Right cardiac atrium (tissue), 5 donors: Measurements from ENCODE around the gene DCHS2. TPM values are rescaled to one million over a fixed set of nuclear protein-coding genes. Genes with fewer than 3 reads are reported as not detected.
"Not testable (repeated sequence)": the region's sequence is repeated elsewhere in the genome, so short reads cannot be mapped to it uniquely, and the experiment has no call there.

ENCODE experiments used
- ATAC-seq, 2 donors: fragments of 200-7000 bp; cut with Tn5 transposase; one replicate each; pipeline versions ENCODE4 v1.8.0 to v1.9.1; 2020; ENCODE audit warnings: moderate library complexity in 2 of 2, mild to moderate bottlenecking in 1 of 2
- DNase-seq, 3 donors: peaks; one replicate each; pipeline ENCODE4 v3.0.0-alpha.2; 2020
- H3K27ac ChIP-seq: one replicate; pipeline ENCODE4 v1.5.1; 2013; ENCODE audit warnings: mild to moderate bottlenecking, low read length, control low read depth, moderate library complexity
- H3K27me3 ChIP-seq: one replicate; pipeline ENCODE4 v1.6.1; 2013; ENCODE audit not compliant: control insufficient read depth, insufficient read depth
- H3K4me1 ChIP-seq: one replicate; pipeline ENCODE4 v1.6.1; 2013; ENCODE audit warnings: low read length; ENCODE audit not compliant: control insufficient read depth, insufficient read depth
- H3K4me3 ChIP-seq: one replicate; pipeline ENCODE4 v1.5.1; 2013; ENCODE audit warnings: low read length, control low read depth
- H3K9me3 ChIP-seq: one replicate; pipeline ENCODE4 v1.6.1; 2013; ENCODE audit warnings: low read length; ENCODE audit not compliant: control insufficient read depth
- WGBS: extraction: QIAGEN DNeasy Blood & Tissue Kit; methylation state at CpG from one replicate; pipeline ENCODE4 v1.1.7; 2013; 5-methylcytosine and 5-hydroxymethylcytosine counted together
- intact Hi-C, 4 donors: fragments of 100-400 bp; cut with DNase I; formaldehyde crosslinking; loops; one replicate each; pipeline versions ENCODE4 v1.11.0 to v1.14.0; 2022 to 2023
- polyA plus RNA-seq: library from polyadenylated mRNA; stranded (reverse); fragments of 200-250 nt; gene quantifications from one replicate; pipeline ENCODE4 v1.2.3, GENCODE V29; 2013
- total RNA-seq, 4 donors: library from RNA; stranded (reverse); fragmentation: NEBNext Ultra II Directional; extraction: Animal tissue kit (Norgen Biotek cat#: 25700); gene quantifications; one replicate each; pipeline ENCODE4 v1.2.1, GENCODE V29; 2021
- donor health status: healthy with polysubstance abuse.
- donor health status: DM: no; HTN: yes; CAD: no.
- donor health status: DM: no; HTN: no; CAD: no.
- donor health status: DM: no; HTN: yes; CAD: no; lungs with severe emphysema.
- donor health status: DM: yes; HTN: yes; CAD: no.

The DCHS2 gene
- total and polyA plus RNA-seq, 5 donors, result not detected

GRCh38 chr4:154217384-154217783, 274.2 kb downstream of the DCHS2 start:
- H3K4me3 ChIP-seq, ATAC-seq, H3K9me3 ChIP-seq, DNase-seq, H3K27me3 ChIP-seq, H3K4me1 ChIP-seq, H3K27ac ChIP-seq, intact Hi-C loops: not testable (repeated sequence)
- 79% methylated on average over 13 of the region's 13 CpGs for WGBS

GRCh38 chr4:154211506-154211905, 280.1 kb downstream of the DCHS2 start:
- no peaks in the 10 kb centered on the region for H3K9me3 ChIP-seq
- H3K4me1 ChIP-seq, result no peaks in the 10 kb centered on the region
- H3K4me3 ChIP-seq, result no peak overlapping the region
- no peak for DNase-seq
- no peaks in the 10 kb centered on the region for H3K27me3 ChIP-seq
- intact Hi-C loops, result no loop called here
- WGBS, result 85% methylated on average over 1 of the region's 1 CpG
- H3K27ac ChIP-seq, result no peak overlapping the region
- no peak for ATAC-seq

GRCh38 chr4:154208424-154208823, 283.2 kb downstream of the DCHS2 start:
- no peaks in the 10 kb centered on the region for H3K4me1 ChIP-seq
- H3K27ac ChIP-seq, result no peak overlapping the region
- DNase-seq (no peak), ATAC-seq (no peak)
- intact Hi-C loops, result no loop called here
- 68% methylated on average over 5 of the region's 5 CpGs for WGBS
- no peaks in the 10 kb centered on the region for H3K9me3 ChIP-seq
- H3K4me3 ChIP-seq, result no peak overlapping the region
- H3K27me3 ChIP-seq, result no peaks in the 10 kb centered on the region

GRCh38 chr4:154205471-154205870, 286.1 kb downstream of the DCHS2 start:
- H3K27ac ChIP-seq, result no peak overlapping the region
- H3K4me1 ChIP-seq, result no peaks in the 10 kb centered on the region
- intact Hi-C loops, result no loop called here
- H3K9me3 ChIP-seq, result no peaks in the 10 kb centered on the region
- ATAC-seq (no peak), DNase-seq (no peak)
- no peaks in the 10 kb centered on the region for H3K27me3 ChIP-seq
- WGBS, result 36% methylated on average over 3 of the region's 3 CpGs
- H3K4me3 ChIP-seq, result no peak overlapping the region

GRCh38 chr4:154194649-154195048, 296.9 kb downstream of the DCHS2 start:
- Histone ChIP-seq H3K4me3 (no peak overlapping the region), H3K4me1 (no peaks in the 10 kb centered on the region), H3K27ac (no peak overlapping the region), H3K27me3 (no peaks in the 10 kb centered on the region), H3K9me3 (no peaks in the 10 kb centered on the region)
- intact Hi-C loops, result no loop called here
- ATAC-seq (no peak), DNase-seq (no peak)

GRCh38 chr4:154192585-154192984, 299.0 kb downstream of the DCHS2 start:
- DNase-seq (peak in 1 of 3 donors; percentile 24), ATAC-seq (no peak)
- WGBS, result 91% methylated on average over 8 of the region's 8 CpGs
- Histone ChIP-seq H3K4me3 (no peak overlapping the region), H3K9me3 (no peaks in the 10 kb centered on the region), H3K27me3 (no peaks in the 10 kb centered on the region), H3K27ac (no peak overlapping the region), H3K4me1 (no peaks in the 10 kb centered on the region)
- intact Hi-C loops, result no loop called here

- 65% methylated on average over 4 of the region's 4 CpGs for WGBS
- Histone ChIP-seq H3K4me1 (no peaks in the 10 kb centered on the region), H3K27me3 (no peaks in the 10 kb centered on the region), H3K4me3 (no peak overlapping the region), H3K9me3 (no peaks in the 10 kb centered on the region), H3K27ac (no peak overlapping the region)
- ATAC-seq (no peak), DNase-seq (no peak)
- intact Hi-C loops, result no loop called here
Measured at GRCh38 chr4:154189346-154189745, 302.3 kb downstream of the DCHS2 start.

- no peak for DNase-seq
- intact Hi-C loops, result no loop called here
Measured at GRCh38 chr4:154186888-154187287, 304.7 kb downstream of the DCHS2 start.

GRCh38 chr4:154186035-154186434, 305.6 kb downstream of the DCHS2 start:
- intact Hi-C loops, result no loop called here
- 76% methylated on average over 6 of the region's 6 CpGs for WGBS
- ATAC-seq, result no peak

More at GRCh38 chr4:154186888-154187287, 304.7 kb downstream of the DCHS2 start:
- no peaks in the 10 kb centered on the region for H3K27me3 ChIP-seq
- no peak for ATAC-seq
- no peaks in the 10 kb centered on the region for H3K9me3 ChIP-seq
- WGBS, result 85% methylated on average over 3 of the region's 3 CpGs
- no peak overlapping the region for H3K4me3 ChIP-seq
- H3K4me1 ChIP-seq, result no peaks in the 10 kb centered on the region
- no peak overlapping the region for H3K27ac ChIP-seq

GRCh38 chr4:154184238-154184637, 307.4 kb downstream of the DCHS2 start:
- H3K4me1 ChIP-seq, result no peaks in the 10 kb centered on the region

More at GRCh38 chr4:154186035-154186434, 305.6 kb downstream of the DCHS2 start:
- Histone ChIP-seq H3K27me3 (no peaks in the 10 kb centered on the region), H3K27ac (no peak overlapping the region), H3K9me3 (no peaks in the 10 kb centered on the region), H3K4me3 (no peak overlapping the region), H3K4me1 (no peaks in the 10 kb centered on the region)
- no peak for DNase-seq

GRCh38 chr4:154183264-154183663, 308.3 kb downstream of the DCHS2 start:
- Histone ChIP-seq H3K27me3 (no peaks in the 10 kb centered on the region), H3K9me3 (no peaks in the 10 kb centered on the region), H3K4me3 (no peak overlapping the region), H3K4me1 (no peaks in the 10 kb centered on the region), H3K27ac (no peak overlapping the region)
- 81% methylated on average over 1 of the region's 1 CpG for WGBS
- intact Hi-C loops, result no loop called here
- DNase-seq, result no peak
- ATAC-seq, result no peak

More at GRCh38 chr4:154184238-154184637, 307.4 kb downstream of the DCHS2 start:
- intact Hi-C loops, result no loop called here
- ATAC-seq, result no peak
- Histone ChIP-seq H3K27ac (no peak overlapping the region), H3K4me3 (no peak overlapping the region), H3K27me3 (no peaks in the 10 kb centered on the region), H3K9me3 (no peaks in the 10 kb centered on the region)
- WGBS, result 67% methylated on average over 6 of the region's 6 CpGs
- DNase-seq, result no peak
